OCI-LY1 (cell line): ENCODE data around the gene FGR.

ENCODE experiments used
- CTCF ChIP-seq: fragments of 200-600 bp; sonication (generic), shearing (Covaris generic); IDR thresholded peaks from 2 replicates; pipeline ENCODE4 v1.5.1; 2017; ENCODE audit warnings: mild to moderate bottlenecking, antibody characterized with exemption, low read length, moderate library complexity, mixed read lengths
- EZH2 ChIP-seq: fragments of 200-600 bp; sonication (generic), shearing (Covaris generic); IDR thresholded peaks from 2 replicates; pipeline ENCODE4 v1.8.0; 2017; ENCODE audit warnings: borderline replicate concordance, mixed run types, mild to moderate bottlenecking, antibody characterized with exemption, low read length, moderate library complexity, mixed read lengths

- TF ChIP-seq CTCF (no peak), EZH2 (no peak)
Observed at GRCh38 chr1:27648602-27649305, 13.8 kb upstream of the FGR start.
